Suppressor macrophage treated with lipopolysaccharide for 1 hour (primary cell): ENCODE data around the gene CAPN12.
"Not testable (repeated sequence)": the region's sequence is repeated elsewhere in the genome, so short reads cannot be mapped to it uniquely, and the experiment has no call there.

Experiments
- DNase-seq, 3 donors: peaks; one replicate each; pipeline ENCODE4 v3.0.0-alpha.2; 2020 to 2022

Gene CAPN12, protein sequence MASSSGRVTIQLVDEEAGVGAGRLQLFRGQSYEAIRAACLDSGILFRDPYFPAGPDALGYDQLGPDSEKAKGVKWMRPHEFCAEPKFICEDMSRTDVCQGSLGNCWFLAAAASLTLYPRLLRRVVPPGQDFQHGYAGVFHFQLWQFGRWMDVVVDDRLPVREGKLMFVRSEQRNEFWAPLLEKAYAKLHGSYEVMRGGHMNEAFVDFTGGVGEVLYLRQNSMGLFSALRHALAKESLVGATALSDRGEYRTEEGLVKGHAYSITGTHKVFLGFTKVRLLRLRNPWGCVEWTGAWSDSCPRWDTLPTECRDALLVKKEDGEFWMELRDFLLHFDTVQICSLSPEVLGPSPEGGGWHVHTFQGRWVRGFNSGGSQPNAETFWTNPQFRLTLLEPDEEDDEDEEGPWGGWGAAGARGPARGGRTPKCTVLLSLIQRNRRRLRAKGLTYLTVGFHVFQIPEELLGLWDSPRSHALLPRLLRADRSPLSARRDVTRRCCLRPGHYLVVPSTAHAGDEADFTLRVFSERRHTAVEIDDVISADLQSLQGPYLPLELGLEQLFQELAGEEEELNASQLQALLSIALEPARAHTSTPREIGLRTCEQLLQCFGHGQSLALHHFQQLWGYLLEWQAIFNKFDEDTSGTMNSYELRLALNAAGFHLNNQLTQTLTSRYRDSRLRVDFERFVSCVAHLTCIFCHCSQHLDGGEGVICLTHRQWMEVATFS

GRCh38 chr19:38744298-38744681 lies at the start of gene CAPN12:
CAPN12 (minus strand) TSS chr19:38744474; CDS start chr19:38744165, 309 bp downstream.
- DNase-seq: no peak

DNA sequence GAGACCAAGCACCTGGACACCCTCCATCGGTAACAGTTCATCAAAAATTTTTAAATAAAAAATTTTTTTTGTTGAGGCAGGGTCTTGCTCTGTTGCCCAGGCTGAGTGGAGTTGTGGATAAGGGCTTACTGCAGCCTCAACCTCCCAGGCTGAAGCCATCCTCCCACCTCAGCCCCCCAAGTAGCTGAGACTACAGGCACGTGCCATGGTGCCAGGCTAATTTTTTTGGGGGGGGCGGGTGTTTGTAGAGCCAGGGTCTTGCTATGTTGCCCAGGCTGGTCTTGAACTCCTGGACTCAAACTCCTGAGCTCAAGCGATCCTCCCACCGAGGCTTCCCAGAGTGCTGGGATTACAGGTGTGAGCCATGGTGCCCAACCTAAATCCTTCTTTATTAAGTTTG lies 49.4 kb upstream of the CAPN12 start:
- DNase-seq: no peak

DNA sequence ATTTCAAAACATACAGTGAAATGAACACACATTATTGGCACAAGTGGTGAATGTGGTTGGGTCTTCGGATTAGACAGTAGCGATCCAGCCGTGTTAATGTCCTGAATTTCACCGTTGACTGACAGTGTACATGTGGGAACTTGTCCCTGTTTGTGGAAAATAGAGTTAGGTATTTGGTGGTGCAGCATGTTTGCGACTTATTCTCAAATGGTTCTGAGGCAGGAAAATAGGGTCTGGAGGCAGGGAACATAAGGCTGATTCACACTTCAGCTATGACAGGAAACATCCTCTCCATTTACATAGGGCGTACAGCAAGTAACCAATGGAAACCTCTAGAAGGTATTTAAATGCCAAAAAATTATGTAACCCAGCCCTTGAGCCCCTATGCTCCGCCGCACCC lies 48.9 kb upstream of the CAPN12 start:
- DNase-seq: no peak

DNA sequence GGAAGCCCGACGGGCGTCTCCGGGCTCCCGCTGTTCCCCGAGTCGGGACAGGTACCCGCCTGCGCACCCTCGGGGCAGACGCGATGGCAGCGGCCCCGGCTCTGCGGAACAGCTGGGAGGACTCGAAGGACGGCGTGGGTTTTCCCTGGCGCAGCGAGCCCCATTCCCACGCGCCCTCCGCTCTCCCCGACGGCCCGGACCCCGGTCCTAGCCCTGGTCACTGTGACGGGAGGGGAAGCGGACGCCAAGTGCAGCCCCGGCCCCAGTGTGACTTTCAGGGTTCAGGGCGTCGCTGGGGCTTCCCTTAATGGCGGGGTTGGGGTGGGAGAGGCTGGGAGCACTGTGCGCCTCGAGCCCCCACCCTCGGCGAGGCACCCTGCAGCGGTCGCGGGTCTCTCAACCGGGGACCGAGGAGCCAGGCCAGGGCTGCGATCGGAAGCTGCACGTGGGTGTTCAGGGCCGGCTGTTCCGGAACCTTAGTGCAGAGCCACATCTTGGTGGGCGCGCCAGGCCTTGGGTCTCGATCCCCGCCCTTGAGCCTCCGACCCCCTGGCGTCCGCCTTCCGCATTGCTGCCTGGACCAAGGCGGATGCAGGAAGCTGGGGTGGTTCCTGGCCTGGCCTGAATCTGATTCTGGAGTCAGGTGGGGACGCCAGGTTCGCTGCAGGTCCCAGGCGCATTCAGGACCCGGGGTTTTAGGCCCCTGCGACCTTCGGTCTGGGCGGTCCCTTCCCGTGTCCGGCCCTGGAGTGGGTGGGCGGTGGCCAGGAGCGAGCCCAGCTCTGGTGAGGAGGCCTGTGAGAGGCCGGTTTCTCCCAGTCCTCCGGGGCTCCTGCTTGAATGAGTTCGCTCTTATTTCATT lies 48.2 kb upstream of the CAPN12 start:
- DNase-seq: peak; percentile 27 to 51 (median 29)

DNA sequence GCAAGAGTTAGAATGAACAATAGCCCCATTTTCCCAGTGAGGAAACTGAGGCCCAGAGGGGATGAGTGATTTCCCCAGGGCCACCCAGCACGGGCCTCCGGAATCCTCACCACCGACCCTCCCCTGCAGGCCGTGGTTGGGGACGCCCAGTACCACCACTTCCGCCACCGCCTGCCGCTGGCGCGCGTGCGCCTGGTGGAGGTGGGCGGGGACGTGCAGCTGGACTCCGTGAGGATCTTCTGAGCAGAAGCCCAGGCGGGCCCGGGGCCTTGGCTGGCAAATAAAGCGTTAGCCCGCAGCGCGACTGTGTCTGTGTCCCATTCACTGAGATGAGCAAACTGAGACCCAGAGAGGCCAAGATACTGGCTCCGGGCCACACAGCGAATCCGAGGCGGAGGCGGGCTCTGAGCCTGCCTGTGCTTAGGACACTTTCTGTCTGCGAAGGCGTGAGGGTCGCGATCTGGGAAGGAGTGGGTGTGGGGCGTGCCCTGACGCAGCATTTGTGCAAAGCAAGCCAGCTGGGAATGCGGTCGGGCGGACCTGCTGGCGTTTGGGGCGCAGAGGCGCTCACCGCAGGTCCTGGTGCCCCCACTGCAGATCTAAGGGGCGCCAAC lies 47.3 kb upstream of the CAPN12 start:
- not testable (repeated sequence) for DNase-seq

DNA sequence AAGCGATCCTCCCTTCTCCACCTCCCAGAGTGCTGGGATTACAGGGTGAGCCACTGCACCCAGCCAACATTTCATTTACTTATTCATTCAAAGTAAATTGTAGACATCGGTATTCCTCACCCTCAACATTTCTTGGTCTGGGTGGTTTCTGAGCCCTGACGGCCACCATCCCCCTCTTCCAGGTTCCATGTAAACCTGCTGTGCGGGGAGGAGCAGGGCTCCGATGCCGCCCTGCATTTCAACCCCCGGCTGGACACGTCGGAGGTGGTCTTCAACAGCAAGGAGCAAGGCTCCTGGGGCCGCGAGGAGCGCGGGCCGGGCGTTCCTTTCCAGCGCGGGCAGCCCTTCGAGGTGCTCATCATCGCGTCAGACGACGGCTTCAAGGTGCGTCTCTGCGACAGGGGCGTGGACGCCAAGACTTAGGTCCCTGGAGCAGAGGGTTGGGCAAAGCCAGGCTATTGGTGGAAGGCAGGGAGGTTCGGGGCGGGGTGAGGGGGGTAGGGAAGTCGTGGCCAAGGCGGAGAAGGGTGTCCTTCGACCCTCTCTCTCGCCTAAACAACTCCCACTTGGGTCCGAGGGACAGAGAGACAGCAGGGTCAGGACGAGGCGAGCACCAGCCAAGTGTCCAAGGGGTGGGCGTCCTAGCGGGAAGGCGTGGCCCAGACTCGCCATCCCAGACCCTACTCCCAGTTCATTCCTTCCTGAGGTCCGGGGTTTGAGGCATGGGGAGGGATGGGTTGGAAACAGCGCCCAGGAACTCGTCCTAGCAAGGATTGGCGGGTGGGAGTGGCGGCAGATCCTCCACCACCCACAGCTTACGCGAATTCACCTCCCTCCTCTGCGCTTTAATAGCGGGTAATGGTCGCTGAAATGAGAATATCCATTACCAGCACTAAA lies 46.5 kb upstream of the CAPN12 start:
- not testable (repeated sequence) for DNase-seq

- DNase-seq: no peak
These were observed 44.4 kb upstream of the CAPN12 start, which contains the start of gene LGALS7B for GRCh38 chr19:38788478-38789243. LGALS7B (plus strand) TSS chr19:38789200; CDS start chr19:38789227, 27 bp downstream.

DNA sequence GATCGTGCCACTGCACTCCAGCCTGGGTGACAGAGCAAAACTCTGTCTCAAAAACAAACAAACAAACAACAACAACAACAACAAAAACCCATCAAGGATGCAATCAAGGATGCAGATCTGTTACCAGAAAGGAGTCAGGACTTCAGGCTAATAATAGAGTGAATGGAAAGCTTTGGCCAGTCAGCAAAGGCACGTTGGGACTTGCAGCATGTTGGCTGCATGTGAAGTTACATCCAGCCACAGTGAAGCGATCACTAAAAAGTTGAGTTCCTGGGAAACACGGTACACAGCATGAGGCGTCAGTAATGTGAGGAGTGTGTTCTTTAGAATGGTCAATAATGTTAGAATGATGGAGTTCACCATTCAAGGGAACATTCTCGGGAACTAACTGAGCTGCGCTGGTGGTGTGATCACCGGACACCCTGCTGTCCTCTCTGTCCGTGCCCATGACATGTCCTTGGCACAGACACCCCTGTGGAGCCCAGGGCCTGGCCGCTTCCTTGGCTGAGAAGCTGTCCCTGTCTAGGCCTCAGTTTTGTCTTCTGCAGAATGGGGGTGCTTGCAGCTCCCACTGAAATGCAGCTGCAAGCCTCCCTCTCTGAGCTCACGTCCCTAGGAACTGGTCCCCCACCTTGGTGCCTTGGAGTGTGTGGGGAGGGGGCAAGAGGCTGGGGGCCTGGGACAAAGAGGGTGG lies 42.4 kb upstream of the CAPN12 start:
- DNase-seq: no peak

DNA sequence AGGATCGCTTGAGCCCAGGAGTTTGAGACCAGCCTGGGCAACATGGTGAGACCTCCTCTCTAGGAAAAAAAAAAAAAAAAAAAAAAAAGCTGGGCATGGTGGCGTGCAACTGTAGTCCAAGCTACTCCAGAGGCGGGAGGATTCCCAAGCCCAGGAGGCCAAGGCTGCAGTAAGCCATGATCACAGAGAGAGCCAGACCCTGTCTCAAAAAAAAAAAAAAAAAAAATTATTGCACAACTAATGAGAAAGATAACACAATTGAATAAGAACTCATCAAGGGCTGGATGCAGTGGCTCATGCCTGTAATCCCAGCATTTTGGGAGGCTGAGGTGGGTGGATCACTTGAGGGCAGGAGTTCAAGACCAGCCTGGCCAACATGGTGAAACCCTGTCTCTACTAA lies 41.8 kb upstream of the CAPN12 start:
- not testable (repeated sequence) for DNase-seq

DNA sequence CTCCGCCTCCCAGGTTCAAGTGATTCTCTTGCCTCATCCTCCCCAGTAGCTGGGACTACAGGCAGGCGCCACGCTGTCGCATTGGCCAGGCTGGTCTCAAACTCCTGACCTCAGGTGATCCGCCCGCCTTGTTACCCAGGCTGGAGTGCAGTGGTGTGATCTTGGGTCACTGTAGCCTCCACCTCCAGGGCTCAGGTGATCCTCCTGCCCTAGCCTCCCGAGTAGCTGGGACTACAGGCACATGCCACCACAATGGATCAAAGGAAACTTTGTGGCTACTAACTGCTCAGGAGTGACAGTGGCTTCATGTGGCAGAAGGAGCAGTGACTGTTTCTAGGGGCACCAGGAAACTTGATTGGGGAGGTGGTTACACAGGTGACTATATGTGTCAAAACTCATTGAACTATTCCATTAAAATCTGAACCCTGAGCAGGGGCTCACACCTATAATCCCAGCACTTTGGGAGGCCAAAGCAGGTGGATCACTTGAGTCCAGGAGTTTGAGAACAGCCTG lies 41.0 kb upstream of the CAPN12 start:
- no peak for DNase-seq

DNA sequence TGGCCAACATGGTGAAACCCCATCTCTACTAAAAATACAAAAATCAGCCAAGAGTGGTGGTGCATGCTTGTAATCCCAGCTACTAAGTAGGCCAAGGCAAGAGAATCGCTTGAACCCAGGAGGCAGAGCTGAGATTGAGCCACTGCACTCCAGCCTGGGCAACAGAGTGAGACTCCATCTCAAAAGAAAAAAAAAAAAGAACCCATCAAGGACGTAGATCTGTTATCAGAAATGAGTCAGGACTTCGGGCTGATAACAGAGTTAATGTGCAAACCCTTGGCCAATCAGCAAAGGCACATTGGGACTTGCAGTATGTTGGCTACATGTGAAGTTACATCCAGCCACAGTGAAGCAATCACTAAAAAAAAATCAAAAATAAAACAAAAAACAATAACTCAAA lies 40.0 kb upstream of the CAPN12 start:
- no peak for DNase-seq

- not testable (repeated sequence) for DNase-seq
These were observed 37.9 kb upstream of the CAPN12 start for GRCh38 chr19:38782212-38782611.

DNA sequence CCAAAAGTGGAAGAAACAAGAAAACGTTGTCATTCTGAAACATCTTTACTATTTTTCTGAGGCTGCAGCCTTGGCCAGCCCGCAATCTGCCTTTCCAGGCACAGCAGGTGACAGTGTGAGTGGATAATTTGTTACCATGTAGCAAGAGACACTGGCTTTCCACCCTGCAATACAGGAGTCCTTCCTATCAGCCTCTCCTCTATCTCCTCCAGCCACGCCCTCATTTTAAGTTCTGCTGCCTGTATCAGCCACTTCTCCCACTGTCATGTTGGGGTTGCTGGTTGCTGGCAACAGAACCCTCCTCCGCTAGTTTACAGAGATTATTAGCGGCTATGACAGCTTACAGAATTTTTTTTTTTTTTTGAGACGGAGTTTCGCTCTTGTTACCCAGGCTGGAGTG lies 36.8 kb upstream of the CAPN12 start:
- no peak for DNase-seq

DNA sequence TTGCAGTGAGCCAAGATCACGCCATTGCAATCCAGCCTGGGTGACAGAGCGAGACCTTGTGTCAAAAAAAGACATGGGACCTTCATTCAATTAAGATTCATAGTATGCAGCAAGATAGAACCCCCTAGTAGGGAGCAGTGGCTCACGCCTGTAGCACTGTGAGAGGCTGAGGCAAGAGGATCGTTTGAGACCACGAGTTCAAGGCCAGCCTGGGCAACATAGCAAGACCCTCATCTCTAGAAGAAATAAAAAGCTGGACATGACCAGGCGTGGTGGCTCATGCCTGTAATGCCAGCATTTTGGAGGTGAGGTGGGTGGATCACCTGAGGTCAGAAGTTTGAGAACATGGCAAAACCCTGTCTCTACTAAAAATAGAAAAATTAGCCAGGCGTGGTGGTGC lies 36.2 kb upstream of the CAPN12 start:
- DNase-seq: no peak

DNA sequence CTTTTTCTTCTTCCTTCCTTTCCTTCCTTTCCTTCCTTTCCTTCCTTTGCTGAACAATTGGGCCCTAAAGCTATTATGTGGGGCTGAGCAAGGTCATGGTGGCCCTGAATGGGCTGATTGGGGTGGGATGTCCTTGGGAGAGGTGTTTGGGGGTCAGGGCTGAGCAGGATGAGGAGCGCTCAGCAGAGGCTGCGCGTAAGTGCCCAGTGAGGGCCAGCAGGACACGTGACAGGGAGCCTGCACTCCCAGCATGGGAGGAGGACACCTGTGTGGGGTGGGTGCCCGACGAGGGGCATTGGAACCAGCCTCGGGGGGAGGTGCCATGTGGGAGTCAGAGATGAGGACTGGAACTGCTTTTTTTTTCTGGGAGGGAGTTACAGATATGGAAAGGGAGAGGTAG lies 34.5 kb upstream of the CAPN12 start:
- DNase-seq: no peak

GRCh38 chr19:38774181-38774950 lies 30.1 kb upstream of the CAPN12 start:
- DNase-seq: no peak

- no peak for DNase-seq
These were observed 29.3 kb upstream of the CAPN12 start, which contains the start of gene LGALS7 for GRCh38 chr19:38773469-38774177. LGALS7 (minus strand) TSS chr19:38773517; CDS start chr19:38773492, 25 bp downstream.

- not testable (repeated sequence) for DNase-seq
These were observed 27.3 kb upstream of the CAPN12 start for GRCh38 chr19:38771569-38771968.
